HUES6 (cell line): ENCODE measurements around the gene MAFB.

ENCODE experiments used
- H3K27ac ChIP-seq: 2 replicates; pipeline ENCODE4 v1.7.0; 2013; ENCODE audit warnings: low read depth, mild to moderate bottlenecking, low read length, inconsistent platforms
- H3K27me3 ChIP-seq: 2 replicates; pipeline ENCODE4 v1.6.1; 2013; ENCODE audit warnings: low read length; ENCODE audit not compliant: control insufficient read depth, insufficient read depth
- H3K36me3 ChIP-seq: 2 replicates; pipeline ENCODE4 v1.6.1; 2013; ENCODE audit warnings: low read length; ENCODE audit not compliant: control insufficient read depth, insufficient read depth
- H3K4me1 ChIP-seq: 2 replicates; pipeline ENCODE4 v1.6.1; 2013; ENCODE audit warnings: low read length; ENCODE audit not compliant: control insufficient read depth, insufficient read depth
- H3K4me3 ChIP-seq: 2 replicates; pipeline ENCODE4 v1.5.1; 2013; ENCODE audit warnings: low read depth, low read length
- H3K9ac ChIP-seq: one replicate; pipeline ENCODE4 v1.6.1; 2013; ENCODE audit warnings: mild to moderate bottlenecking, low read length
- H3K9me3 ChIP-seq: 2 replicates; pipeline ENCODE4 v1.6.1; 2013; ENCODE audit warnings: low read depth, low read length; ENCODE audit not compliant: control insufficient read depth, insufficient read depth

MAFB gene

DNA sequence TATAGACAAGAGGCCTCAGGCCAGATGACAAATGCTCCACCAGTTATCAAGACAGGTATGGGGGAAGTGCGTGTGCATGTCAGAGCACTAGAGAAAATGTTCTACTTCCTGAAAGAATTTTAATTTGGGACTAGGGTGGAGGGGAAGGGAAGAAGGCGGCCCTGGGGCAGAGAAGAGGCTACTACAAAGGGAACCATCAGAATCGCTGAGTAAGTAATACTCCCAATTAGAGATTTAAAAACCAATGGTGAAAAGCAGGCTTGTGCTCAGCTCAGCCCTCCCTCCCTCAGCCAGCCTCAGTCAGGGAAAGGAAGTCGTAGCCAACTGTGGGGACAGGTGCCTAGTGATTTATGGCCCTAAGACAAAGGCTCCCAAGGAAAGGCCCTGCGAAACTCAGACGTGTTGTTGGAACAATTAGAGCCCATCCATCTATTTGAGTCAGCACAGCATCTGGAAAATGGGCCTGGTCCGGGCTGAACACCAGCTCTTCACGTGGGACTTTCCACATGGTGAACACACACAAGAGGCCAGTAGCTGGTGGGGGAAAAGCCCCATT lies 15.0 kb upstream of the MAFB start:
- Histone ChIP-seq H3K27ac (no peak overlapping the region), H3K4me3 (no peak overlapping the region), H3K4me1 (no peaks in the 10 kb centered on the region), H3K9ac (no peak overlapping the region), H3K27me3 (peaks cover 18% of the 10 kb centered on the region), H3K36me3 (no peaks in the 10 kb centered on the region), H3K9me3 (no peaks in the 10 kb centered on the region)

DNA sequence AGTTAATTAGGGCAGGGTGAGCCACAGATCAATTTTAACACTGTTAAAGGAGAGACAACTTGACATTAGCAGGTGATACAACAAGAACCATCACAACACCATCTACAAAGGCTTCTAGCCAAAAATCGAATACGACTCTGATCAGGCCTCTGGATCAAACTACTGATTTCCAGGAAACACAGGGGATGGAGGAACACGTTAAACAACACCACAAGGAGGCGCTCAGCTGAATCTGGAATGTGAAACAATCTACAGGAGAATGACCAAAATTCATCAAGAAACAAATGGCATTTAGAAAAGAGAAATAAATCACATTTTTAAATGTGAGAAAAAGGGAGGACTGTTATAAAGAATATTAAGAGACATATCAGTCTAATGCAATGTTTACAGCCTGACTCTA lies 13.5 kb upstream of the MAFB start:
- peaks cover 34% of the 10 kb centered on the region for H3K27me3 ChIP-seq
- H3K4me1 ChIP-seq, result no peaks in the 10 kb centered on the region
- H3K9me3 ChIP-seq, result no peaks in the 10 kb centered on the region
- H3K36me3 ChIP-seq, result no peaks in the 10 kb centered on the region
- H3K4me3 ChIP-seq, result no peak overlapping the region
- no peak overlapping the region for H3K9ac ChIP-seq
- H3K27ac ChIP-seq, result no peak overlapping the region

DNA sequence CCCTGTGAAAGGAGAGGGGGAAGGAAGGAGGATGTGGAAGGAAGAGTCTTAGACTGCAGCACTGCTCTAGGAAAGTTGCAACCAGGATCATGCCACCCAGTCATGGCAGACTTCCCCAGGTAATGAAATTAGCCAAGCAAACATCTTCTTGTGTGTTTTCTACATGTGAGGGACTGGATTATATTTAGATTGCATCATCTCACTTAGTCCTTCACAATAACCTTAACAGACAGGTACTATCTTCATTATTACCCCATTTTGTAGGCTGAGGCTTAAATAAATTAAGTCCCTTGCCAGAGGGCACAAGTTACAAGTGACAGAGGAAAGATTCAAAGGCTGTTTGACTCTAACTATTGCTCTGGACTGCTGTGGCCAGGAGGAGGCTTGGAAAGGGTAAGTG lies 9.7 kb upstream of the MAFB start:
- no peak overlapping the region for H3K9ac ChIP-seq
- no peak overlapping the region for H3K4me3 ChIP-seq
- H3K27me3 ChIP-seq, result peaks cover 71% of the 10 kb centered on the region
- no peak overlapping the region for H3K27ac ChIP-seq
- H3K4me1 ChIP-seq, result no peaks in the 10 kb centered on the region
- H3K9me3 ChIP-seq, result no peaks in the 10 kb centered on the region
- H3K36me3 ChIP-seq, result no peaks in the 10 kb centered on the region

DNA sequence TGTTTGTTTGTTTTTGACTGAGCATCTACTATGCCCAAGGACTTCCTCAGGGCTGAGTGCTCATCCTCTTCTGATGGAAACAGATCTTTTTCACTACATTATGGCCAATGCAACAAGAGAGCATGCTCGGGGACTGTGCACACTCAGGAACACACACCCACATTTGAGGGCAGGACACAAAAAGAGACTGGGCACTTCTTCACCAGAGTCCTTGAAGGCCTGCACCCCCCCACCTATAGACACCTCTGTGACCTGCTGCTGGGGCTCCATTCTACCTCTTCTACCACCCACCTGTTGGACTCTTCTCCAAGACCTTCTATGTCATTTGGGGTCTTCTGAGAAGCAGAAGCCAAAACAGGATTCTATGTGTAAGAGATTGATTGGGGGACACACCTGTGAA lies 9.2 kb upstream of the MAFB start:
- no peaks in the 10 kb centered on the region for H3K4me1 ChIP-seq
- no peak overlapping the region for H3K9ac ChIP-seq
- peaks cover 76% of the 10 kb centered on the region for H3K27me3 ChIP-seq
- H3K36me3 ChIP-seq, result no peaks in the 10 kb centered on the region
- no peak overlapping the region for H3K27ac ChIP-seq
- H3K9me3 ChIP-seq, result no peaks in the 10 kb centered on the region
- H3K4me3 ChIP-seq, result no peak overlapping the region

DNA sequence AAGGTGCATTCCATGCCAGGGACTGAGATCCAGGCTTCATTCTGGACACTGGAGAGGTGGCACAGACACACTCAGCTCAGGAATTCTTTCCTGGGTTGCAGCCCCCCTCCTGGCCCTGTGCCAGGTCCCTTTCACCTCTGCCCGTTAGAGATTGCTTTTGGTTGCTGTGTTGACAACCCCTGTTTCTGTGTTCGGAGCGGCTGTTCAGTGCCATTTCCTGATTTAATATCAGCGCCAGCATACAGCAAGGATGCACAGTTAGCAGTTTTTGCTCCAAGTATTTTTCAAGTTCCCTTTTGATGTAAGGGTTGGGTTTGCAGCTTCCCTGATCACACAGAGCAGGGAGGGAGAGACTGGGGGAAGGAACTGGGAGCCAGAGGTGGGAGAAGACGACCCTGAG lies 8.5 kb upstream of the MAFB start:
- Histone ChIP-seq H3K27ac (no peak overlapping the region), H3K9ac (no peak overlapping the region), H3K27me3 (peaks cover 83% of the 10 kb centered on the region), H3K9me3 (no peaks in the 10 kb centered on the region), H3K4me3 (no peak overlapping the region), H3K4me1 (peaks cover 4% of the 10 kb centered on the region), H3K36me3 (no peaks in the 10 kb centered on the region)

DNA sequence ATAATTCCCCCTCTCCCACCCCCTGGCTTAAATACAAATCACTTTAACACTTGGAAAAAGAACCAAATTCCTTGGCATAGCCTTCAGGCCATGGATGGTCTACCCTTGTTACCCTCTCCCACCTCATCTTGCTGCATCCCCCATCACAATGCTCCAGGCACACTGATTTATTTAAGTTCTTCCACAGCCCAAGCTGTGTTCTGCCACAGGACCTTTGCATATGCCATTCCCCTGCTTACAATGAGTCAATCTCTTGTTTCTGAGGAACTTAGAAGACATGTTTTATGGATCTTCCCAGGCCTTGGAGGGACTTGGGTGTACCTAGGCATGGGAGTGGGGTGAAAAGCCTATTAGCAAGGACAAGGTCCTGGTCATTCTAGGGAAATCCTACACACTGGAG lies 6.2 kb upstream of the MAFB start:
- H3K9ac ChIP-seq, result no peak overlapping the region
- no peaks in the 10 kb centered on the region for H3K9me3 ChIP-seq
- peaks cover 98% of the 10 kb centered on the region for H3K27me3 ChIP-seq
- peaks cover 26% of the 10 kb centered on the region for H3K4me1 ChIP-seq
- H3K36me3 ChIP-seq, result no peaks in the 10 kb centered on the region
- H3K4me3 ChIP-seq, result no peak overlapping the region
- no peak overlapping the region for H3K27ac ChIP-seq

DNA sequence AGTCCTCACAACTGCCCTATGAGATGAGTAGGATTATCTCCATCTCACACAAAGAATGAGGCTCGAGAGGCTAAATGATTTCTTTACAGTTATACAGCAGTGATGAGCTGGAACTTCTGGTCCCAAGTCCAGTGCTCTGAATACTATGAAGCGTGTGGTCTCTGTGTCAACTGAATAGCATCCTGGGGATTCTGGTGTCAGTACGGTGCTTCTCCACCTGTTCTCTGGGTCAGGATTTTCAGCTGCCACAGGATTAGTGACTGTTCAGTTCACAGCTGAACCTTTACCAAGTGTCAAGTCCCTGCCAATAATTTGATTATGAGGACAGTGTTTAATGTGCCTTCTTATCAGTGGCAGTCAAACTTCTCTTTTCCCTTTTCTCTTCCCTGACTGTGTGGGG lies 5.2 kb upstream of the MAFB start:
- peaks cover 100% of the 10 kb centered on the region for H3K27me3 ChIP-seq
- no peak overlapping the region for H3K27ac ChIP-seq
- no peak overlapping the region for H3K9ac ChIP-seq
- H3K4me1 ChIP-seq, result peaks cover 28% of the 10 kb centered on the region
- no peaks in the 10 kb centered on the region for H3K9me3 ChIP-seq
- no peak overlapping the region for H3K4me3 ChIP-seq
- H3K36me3 ChIP-seq, result no peaks in the 10 kb centered on the region

DNA sequence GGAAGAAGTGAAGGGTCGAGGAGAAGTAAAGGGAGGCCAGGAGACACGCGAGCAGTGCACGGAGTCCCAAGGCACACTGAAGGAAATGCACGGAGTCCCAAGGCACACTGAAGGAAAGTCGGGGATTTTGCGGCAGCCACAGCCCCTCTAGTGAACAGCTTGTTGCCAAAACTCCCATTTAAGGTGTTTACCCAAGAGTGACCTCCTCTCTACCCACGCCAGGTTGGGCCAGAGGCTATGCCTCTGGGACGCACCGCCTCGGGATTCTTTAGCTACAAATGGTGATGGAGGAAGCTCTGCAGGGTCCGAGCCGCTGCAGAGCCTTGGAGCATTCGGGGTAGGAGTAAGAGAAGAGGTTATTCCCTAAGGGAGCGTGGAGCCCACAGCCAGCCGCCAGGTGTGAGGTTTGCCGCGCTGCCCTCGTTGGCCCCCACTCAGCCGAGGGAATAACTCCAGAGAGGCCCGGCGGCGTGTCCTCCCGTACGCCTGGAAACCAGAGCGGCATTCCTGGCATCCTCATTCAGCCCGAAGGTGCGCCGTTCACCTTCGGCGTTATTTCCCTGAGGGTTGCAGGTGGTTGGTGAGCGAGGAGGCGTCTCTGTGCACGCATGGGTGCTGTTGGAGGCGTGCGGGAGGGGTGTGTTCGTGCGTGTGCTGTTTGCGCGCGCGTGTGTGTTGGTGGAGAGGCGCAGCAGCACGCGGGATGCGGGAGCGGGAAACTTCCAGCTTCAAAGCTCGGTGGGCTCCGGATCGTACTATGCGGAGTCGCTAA lies 3.4 kb upstream of the MAFB start:
- Histone ChIP-seq H3K9me3 (no peaks in the 10 kb centered on the region), H3K27me3 (peaks cover 99% of the 10 kb centered on the region), H3K36me3 (no peaks in the 10 kb centered on the region)

DNA sequence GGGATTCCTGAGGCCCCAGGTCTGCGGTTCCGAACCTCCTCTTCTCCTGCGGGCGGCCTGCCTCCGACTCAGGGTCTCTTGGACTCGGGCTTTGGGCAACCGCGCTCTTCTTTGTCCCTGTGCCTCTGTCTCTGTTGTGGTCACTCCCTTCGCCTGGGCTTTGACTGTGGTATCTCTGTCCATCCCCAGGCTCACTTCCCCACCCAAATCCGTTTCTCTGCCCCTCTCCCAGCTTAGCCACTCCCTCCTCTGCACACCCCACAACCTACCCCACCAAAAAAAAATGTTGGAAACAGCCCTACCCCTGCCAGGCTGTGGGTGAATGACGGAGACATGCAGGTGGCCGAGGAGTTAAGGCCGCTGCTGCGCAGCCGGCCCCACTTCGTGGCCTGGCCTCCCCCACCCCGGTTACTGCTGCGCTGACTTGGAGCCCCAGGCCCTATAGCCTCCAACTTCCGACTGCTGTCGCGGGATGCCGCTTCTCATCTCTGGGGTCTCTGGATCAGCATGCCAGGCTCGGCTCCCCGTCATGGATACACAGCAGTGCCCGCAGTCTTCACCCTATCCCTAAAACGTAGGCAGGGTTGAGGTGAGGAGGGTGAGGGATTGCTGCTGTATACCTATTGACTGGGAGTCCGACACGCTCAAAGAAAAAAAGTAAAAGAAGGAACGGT lies 2.7 kb upstream of the MAFB start:
- Histone ChIP-seq H3K27me3 (peaks cover 99% of the 10 kb centered on the region), H3K27ac (no peak overlapping the region), H3K9me3 (no peaks in the 10 kb centered on the region), H3K9ac (no peak overlapping the region), H3K4me3 (peak overlapping the region; percentile 73), H3K36me3 (no peaks in the 10 kb centered on the region), H3K4me1 (peaks cover 37% of the 10 kb centered on the region)

More for the DNA sequence above, 3.4 kb upstream of the MAFB start:
- Histone ChIP-seq H3K4me1 (peaks cover 32% of the 10 kb centered on the region), H3K27ac (no peak overlapping the region), H3K9ac (no peak overlapping the region), H3K4me3 (peak overlapping the region; percentile 73)

DNA sequence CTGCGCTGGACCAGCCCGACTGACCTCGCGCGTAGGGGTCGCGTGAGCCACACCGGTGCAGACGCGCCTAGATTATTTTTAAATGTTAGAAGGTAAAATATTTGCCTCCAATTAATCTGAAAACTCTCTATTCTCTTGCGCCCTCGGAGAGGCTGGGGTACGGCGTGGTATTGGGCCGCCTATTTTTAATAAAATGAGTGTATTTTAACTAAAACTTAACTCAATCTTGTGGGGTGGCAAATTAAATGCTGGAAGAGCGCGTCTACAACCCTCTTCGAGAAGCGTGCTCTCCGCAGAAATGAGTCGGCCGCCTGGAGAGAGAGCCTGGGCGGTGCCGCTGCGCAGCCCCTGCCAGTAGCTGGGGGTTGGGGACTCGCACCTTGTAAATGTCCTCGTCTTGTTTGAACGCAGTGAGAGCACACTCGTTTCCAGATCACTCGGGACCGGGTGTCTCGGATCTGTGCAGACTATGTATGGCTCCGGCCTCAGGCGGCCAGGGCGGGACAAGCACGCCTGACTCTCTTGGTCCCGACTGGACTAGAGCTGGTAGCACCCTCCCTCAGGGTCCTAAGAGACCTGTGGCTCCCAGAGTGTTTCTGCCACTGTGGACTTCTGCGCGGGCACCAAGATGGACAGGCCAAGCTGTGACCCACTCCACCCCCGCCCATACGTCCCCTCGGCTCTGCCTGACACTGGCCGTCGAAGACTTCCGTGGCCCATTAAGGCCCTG lies 2.0 kb upstream of the MAFB start:
- H3K9me3 ChIP-seq, result no peaks in the 10 kb centered on the region
- no peak overlapping the region for H3K9ac ChIP-seq
- H3K4me3 ChIP-seq, result peak overlapping the region; percentile 73
- no peak overlapping the region for H3K27ac ChIP-seq
- peaks cover 42% of the 10 kb centered on the region for H3K4me1 ChIP-seq
- H3K27me3 ChIP-seq, result peaks cover 99% of the 10 kb centered on the region
- no peaks in the 10 kb centered on the region for H3K36me3 ChIP-seq
